ENCODE results near the gene TSPAN10.

GRCh38 chr17:81691608-81692007 is 54.6 kb downstream of the TSPAN10 start:
- no peak for TF ChIP-seq POLR2AphosphoS5 (IDR thresholded peaks at IDR 0.05; ENCODE audit: low read depth, low read length)
- no peak for TF ChIP-seq TAF1 (IDR thresholded peaks at IDR 0.05; ENCODE audit: borderline replicate concordance, insufficient read depth, low read length)
- TF ChIP-seq REST (IDR thresholded peaks at IDR 0.05; ENCODE audit: insufficient read depth in 1 of 2, low read depth in 2 of 2, low read length in 2 of 2): no peak
- no peak for TF ChIP-seq SIN3A (IDR thresholded peaks at IDR 0.05; ENCODE audit: borderline replicate concordance, insufficient read depth, low read length)
- TF ChIP-seq FOXP2 (optimal IDR thresholded peaks at IDR 0.05; ENCODE audit: borderline replicate concordance, extremely low read depth, extremely low read length, insufficient read depth): no peak

Measured in PFSK-1 (cell line).